Keratinocyte (primary cell): ENCODE results near the gene FDXR.

Experiments used
- EZH2 ChIP-seq: IDR thresholded peaks from one replicate; pipeline ENCODE4 v1.6.1; 2012; ENCODE audit warnings: inconsistent platforms, mild to moderate bottlenecking, low read length, moderate library complexity
- TF ChIP-seq, protein P1 (sequence below), 3 experiments: IDR thresholded peaks in 1 of 3; conservative IDR thresholded peaks in 1 of 3; optimal IDR thresholded peaks in 1 of 3; 2 replicates in 2 of 3; 3 replicates in 1 of 3; pipeline versions ENCODE3 to v1.5.1; 2011; ENCODE audit warnings: low read length in 3 of 3, mild to moderate bottlenecking in 3 of 3, moderate library complexity in 2 of 3, control low read depth in 1 of 3, inconsistent platforms in 1 of 3; ENCODE audit not compliant: insufficient read depth in 2 of 3; ENCODE audit errors: extremely low read depth in 1 of 3

DNA sequence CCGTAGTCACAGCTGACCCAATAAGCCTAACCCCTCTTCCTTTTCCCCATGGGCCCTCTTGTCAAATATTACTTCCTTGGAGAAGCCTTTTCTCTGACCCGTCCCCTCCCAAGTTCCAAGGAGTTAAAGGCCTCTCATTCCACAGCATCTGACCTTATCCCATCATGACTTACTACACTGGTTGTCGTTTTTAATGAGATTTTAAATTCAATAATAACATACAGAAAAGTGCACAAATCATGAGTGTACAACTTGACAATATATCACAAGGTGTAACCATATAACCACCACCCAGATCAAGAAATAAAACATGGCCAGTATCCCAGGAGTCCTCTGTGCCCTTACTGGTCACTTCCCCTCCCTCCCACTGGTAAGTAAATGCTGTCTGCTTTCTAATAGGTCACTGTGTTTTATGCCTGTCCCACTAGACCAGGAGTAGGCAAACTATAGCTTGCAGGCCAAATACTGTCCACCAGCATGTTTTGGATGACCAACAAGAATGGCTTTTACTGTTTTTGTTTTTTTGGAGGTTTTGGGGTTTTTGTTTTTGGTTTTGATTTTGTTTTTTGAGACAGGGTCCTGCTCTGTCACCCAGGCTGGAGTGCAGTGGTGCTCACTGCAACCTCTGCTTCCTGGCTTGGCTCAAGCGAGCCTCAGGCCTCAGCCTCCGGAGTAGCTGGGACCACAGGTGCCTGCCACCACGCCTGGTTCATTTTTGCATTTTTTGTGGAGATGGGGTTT is 1.2 kb upstream of the FDXR start:
- TF ChIP-seq, protein P1, sequence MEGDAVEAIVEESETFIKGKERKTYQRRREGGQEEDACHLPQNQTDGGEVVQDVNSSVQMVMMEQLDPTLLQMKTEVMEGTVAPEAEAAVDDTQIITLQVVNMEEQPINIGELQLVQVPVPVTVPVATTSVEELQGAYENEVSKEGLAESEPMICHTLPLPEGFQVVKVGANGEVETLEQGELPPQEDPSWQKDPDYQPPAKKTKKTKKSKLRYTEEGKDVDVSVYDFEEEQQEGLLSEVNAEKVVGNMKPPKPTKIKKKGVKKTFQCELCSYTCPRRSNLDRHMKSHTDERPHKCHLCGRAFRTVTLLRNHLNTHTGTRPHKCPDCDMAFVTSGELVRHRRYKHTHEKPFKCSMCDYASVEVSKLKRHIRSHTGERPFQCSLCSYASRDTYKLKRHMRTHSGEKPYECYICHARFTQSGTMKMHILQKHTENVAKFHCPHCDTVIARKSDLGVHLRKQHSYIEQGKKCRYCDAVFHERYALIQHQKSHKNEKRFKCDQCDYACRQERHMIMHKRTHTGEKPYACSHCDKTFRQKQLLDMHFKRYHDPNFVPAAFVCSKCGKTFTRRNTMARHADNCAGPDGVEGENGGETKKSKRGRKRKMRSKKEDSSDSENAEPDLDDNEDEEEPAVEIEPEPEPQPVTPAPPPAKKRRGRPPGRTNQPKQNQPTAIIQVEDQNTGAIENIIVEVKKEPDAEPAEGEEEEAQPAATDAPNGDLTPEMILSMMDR (optimal IDR thresholded peaks at IDR 0.05 in 1 of 3, IDR thresholded peaks at IDR 0.05 in 1 of 3, conservative IDR thresholded peaks at IDR 0.05 in 1 of 3; ENCODE audit: extremely low read depth in 1 of 3, insufficient read depth in 2 of 3, low read length in 3 of 3) = no peak
- no peak for TF ChIP-seq EZH2
